ENCODE data around the gene ASB2.

Gene ASB2

DNA sequence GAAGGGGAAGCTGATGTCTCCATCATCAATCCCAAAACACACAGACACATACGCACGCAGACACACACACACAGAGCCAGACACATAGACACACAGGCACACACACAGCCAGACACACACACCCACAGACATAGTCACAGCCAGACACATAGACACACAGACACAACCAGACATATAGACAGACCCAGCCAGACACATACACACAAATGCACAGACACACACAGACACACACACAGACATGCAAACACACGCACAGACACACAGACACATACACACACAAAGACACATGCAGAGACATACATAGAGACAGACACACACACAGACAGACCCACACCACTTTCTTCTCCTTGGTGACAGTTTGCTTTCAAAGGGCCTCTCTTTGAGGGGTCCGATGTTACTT is 27.0 kb upstream of the ASB2 start:
- DNase-seq (ENCODE audit: low read depth) = no peak
- H3K4me3 ChIP-seq (ENCODE audit: low read depth, low read length) = no peak overlapping the region

DNA sequence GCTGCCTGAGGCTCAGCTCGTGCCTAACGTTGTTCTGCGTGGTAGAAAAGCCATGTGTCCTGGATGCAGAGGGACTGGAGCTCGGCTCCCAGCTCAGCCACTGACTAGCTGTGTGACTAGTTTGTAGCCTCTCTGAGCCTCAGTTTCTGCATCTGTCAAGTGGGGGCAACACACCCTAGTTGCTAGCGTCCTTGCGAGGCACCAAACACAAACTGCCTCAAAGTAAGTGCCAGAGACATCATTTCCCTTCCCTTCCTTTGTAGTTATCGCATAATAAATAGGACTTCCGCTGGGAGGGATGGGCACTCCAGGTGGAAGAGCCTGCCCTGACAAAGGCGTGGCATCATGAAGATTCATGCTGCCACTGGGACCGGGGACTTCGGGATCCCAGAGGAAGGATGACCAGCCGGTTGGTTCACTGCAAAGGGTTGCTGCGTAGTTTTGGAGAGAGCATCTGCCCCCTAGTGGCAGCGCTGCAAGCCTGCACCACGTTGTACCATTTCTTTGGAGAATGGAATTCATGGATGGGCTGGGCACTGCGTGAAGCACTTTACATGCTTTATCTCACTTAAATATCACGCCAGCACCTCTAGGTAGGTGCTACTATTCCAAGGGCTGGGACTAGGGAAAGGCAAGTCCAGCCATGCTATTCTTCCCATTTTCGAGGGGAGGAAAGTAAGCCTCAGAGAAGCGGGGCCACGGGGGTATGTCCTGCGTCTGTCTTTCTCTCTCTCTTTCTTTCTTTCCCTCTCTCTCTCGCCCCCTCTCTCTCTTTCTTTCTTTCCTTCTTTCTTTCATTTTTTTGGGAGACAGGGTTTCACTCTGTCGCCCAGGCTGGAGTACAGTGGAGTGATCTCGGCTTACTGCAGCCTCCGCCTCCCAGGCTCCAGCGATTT is 25.4 kb upstream of the ASB2 start:
- DNase-seq (ENCODE audit: low read depth) = peak; percentile 16
- no peak overlapping the region for H3K4me3 ChIP-seq (ENCODE audit: low read depth, low read length)

DNA sequence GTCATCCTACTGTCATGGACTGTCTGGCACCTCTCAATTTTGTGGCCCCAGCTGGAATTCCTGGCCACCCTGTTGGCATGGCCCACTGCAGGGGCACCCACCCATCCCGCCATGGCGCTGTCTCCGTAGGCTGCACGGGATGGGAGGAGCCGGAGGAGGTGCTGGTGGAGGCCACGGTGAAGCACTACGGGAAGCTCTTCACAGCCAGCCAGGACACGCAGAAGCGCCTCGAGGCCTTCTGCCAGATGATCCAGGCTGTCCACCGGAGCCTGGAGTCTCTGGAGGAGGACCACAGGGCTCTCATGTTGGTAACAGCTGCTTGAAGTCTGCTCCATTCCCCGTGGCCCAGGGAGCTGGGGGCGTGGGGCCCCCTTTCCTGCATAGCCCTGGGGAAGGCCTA is 24.6 kb upstream of the ASB2 start:
- H3K4me3 ChIP-seq (ENCODE audit: low read depth, low read length) = no peak overlapping the region
- no peak for DNase-seq (ENCODE audit: low read depth)

DNA sequence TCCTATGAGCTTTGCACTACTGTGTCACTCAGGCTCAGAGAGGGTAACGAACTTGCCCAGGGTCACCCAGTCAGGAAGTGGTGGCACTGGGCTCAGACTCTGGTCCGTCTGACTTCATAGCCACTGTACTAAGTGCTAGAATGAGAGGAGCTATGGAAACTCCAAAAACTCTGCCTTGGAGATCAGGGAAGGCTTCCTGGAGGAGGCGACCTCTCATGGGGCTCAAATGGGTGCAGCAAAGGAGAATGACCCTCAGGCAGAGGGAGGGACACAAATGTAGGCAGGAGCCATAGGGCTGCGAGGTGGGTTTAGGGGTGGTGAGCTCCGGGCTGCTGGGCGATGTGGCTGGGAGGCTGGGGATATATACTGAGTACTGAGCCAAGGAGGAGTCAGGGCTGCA is 23.9 kb upstream of the ASB2 start:
- no peak for DNase-seq (ENCODE audit: low read depth)

DNA sequence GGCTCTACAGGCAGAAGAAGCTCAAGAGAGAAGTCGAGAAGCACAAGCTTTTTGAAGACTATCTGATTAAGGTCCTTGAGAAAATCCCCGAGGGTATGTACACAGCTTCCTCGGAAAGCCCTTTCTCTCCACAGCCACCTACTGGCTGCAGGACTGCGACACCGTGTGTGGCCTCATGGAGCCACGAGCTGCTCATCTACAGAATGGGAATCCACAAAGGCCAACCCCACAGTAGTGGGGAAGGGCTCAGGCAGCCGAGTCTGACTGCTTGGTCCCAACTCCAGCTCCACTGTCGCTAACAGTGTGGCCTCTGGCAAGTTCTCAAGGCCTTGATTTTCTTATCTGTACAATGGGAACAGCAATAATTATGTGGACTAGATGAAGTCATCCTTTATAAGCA is 23.2 kb upstream of the ASB2 start:
- DNase-seq (ENCODE audit: low read depth) = no peak
- no peak overlapping the region for H3K4me3 ChIP-seq (ENCODE audit: low read depth, low read length)

More for the DNA sequence above, 23.9 kb upstream of the ASB2 start:
- no peak overlapping the region for H3K4me3 ChIP-seq (ENCODE audit: low read depth, low read length)

DNA sequence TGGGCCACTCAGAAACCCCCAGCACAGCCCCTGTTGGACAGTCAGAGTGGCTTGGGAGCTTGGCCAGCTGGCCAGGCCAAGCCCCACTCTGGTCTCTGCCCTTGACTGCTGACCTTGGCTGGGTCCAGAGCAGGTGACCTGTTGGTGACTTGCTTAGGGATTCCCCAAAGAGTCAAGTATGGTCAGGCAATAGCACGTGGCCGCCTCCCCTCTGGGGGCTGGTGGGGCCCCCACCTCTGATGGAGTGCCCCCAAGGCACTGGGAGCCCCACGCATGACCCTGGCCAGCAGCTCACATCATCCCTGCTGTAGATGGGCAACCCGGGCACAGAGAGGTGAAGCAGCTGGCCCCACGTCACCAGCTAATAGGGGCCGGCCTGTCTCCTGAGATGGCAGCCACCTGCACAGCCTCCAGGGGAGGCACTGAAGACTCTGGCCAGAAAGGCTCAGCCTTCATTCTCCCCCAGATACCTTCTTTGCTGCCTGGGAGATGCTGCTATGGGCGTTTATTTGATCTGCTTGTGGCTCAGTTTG is 22.6 kb upstream of the ASB2 start:
- no peak for DNase-seq (ENCODE audit: low read depth)
- H3K4me3 ChIP-seq (ENCODE audit: low read depth, low read length) = no peak overlapping the region

DNA sequence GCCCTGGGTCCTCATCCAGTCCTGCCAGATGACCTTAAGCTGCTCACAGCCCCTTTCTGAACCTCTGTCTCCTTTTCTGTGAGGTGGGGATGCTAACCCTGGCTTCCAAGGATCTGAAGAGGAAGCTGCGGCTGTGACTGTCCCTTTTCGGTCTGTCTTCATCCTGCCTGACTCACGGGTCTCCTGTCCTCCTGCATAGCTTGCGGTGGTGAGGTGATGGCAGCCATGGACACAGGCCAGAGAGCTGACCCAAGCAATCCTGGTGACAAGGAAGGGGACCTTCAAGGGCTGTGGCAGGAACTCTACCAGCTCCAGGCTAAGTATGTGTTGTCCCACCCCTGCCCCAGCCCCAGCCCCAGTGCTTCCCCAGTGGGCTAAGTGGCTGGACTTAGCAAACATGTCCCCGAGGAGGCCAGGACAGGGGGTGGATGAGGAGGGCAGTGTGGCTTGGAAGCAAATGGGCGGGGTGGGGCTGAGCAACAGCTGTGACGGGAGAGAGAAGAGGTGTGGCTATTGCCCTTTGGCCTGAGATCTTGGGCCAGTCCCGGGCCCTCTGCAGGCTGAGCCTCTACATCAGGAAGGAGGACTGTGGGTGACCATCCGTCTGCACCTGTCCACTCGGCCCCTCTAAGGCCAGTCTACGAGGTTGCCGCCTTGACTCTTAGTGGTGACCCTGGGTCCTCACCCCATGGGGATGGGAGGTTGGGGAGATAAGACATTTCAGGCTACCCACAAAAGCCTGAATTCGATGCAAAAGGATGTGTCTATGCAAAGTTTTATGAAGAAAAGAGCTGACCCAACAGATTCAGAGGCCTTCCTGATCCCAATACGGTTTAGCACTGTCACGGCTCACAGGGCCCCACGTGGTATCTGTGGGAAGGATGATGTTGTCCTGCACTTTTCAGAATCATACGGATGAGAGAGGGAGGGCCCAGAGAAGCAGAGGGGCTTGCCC is 21.8 kb upstream of the ASB2 start:
- DNase-seq (ENCODE audit: low read depth) = no peak
- H3K4me3 ChIP-seq (ENCODE audit: low read depth, low read length) = no peak overlapping the region

DNA sequence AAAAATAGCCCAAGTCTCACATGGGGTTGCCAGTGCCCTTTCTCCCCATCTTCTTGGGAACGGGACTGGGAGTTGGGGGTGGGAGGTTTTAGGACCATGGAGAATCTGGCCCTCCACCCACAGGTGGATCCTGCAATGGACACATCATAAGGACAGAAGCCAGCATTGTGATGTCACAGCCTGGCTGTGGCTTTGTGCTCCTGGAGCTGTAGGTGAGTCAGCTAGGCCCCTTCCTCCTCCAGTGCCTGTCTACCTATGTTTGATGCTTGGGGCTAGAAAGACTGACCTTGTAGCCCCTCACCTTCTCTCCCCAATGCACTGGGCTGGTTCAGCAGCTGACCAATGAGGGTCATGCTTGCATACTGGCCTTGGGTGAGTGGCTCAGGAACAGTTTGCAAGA is 20.7 kb upstream of the ASB2 start, which contains the start of gene CCDC197:
CCDC197 (plus strand) TSS at position 220 of the 400 bp plus-strand sequence. CDS start 831 bp downstream, outside the sequence.
- no peak within 1 kb of the TSS for H3K4me3 ChIP-seq (ENCODE audit: low read depth, low read length)
- no peak for DNase-seq (ENCODE audit: low read depth)

DNA sequence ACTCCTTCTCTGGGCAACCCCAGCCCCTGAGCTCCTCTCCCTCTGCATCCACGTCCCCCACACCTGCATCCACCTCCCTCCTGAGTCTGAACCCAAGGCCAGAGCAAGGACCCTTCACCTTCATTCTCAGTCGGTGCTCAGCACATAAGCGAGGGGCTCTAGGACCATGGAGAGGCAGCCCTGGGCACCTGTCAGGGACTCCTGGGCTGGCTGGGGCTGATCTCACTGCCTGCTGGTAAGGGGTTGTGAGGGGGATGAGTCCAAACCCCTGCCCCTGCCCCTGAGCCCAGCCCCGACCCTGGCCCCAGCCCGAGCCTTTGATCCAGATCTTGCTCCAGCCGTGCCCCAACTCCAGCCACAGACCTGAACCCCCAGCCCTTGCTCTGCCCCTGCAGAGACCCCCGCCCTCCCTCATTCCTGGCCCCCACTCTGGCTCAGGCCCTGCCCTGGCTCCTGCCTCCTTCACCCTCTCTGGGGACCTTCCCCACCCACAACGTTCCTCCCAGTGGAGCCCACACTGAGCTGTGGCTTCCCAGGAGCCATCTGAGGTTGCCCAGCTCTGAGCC is 19.8 kb upstream of the ASB2 start:
- DNase-seq (ENCODE audit: low read depth) = no peak
- H3K4me3 ChIP-seq (ENCODE audit: low read depth, low read length) = no peak overlapping the region

DNA sequence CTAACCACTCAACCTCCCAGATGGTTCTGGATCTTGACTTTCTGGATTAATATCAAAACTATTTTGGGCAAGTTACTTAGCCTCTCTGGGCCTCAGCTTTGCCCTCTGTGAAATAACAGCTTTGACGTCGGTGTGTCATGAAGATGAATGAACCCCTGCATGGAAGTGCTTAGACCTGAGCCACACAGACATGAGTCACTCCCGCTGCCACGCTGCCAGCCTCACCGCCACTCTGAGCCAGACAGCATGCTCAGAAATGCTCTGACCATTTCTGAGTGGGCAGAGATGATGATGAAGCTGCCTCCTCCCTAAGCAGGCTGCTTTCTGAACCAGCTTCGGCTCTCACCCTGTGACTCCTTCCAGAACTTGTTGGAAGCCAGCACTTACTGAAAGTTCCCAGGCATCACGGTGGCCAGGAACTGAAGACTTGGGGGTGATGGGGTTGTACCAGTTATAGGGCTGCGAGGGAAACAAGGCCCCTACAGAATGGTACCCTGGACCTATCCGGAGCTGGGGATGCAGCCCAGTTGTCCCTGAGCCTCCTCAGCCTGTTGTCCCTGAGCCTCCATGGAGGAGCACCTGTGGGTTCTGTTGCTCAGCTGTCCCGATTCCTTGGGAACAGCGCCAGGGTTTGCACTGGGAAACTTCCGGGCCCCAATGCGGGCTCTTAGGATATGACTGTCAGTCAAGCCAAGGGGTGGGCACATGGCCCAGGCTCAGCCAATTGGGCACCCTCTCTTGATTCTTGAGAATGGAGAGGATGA is 18.7 kb upstream of the ASB2 start:
- no peak overlapping the region for H3K4me3 ChIP-seq (ENCODE audit: low read depth, low read length)

DNA sequence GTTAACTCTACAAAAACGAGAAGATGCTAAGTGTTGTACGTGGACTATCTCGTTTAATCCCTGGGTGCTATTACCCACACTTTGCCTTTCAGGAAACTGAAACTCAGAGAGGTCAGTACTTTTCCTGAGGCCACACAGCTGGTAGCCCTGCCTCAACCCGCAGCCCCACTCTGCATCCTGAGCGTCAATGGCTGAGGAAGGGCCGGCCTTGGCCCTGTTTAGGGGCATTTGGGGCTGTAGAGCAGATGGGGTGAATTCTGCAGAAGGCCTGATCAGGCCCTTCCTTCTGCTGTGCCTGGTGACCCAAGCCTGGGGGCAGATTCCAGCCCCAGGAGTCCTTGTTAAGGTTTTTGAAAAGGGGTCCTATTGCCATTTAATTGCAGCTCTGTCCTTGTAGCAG is 17.0 kb upstream of the ASB2 start:
- DNase-seq (ENCODE audit: low read depth) = no peak

More for the DNA sequence above, 18.7 kb upstream of the ASB2 start:
- DNase-seq (ENCODE audit: low read depth) = no peak

DNA sequence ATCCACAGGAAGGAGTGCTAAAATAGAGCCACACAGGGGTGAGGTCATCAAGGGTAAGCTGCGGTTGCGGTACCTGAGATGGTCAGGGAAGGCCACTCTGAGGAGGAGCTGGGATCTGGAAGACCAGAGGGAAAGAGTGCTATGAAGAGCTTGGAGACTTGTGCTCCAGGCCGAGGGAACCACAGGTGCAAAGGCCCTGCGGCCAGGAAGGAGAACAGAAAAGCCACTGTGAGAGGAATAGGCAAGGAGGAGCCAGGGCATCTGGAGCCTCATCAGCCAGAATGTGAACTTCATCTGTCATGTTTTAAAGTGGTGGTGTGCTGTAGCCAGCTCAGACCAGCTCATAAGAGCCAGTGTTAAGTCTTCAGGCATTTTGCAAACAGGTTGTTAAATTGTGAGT is 15.3 kb upstream of the ASB2 start:
- no peak overlapping the region for H3K4me3 ChIP-seq (ENCODE audit: low read depth, low read length)
- DNase-seq (ENCODE audit: low read depth) = no peak

More for the DNA sequence above, 17.0 kb upstream of the ASB2 start:
- no peak overlapping the region for H3K4me3 ChIP-seq (ENCODE audit: low read depth, low read length)

DNA sequence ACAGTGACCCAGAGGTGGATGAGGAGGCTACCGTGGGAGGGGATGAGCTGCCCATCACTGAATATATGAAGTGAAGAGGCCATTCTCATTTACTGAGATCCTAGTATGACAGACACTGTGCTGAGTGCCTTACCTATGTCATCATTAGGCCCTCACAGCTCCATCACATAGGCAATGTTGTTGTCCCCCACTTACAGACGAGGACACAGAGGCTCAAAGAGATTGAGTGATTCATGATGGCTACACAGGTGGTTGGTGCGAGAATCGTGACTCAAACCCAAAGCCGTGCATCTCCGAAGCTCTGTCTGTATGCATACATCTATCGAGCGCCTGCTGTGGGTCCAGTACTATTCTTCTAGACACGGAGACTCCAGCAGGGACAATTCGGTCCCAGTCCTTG is 14.8 kb upstream of the ASB2 start:
- H3K4me3 ChIP-seq (ENCODE audit: low read depth, low read length) = no peak overlapping the region
- DNase-seq (ENCODE audit: low read depth) = no peak

DNA sequence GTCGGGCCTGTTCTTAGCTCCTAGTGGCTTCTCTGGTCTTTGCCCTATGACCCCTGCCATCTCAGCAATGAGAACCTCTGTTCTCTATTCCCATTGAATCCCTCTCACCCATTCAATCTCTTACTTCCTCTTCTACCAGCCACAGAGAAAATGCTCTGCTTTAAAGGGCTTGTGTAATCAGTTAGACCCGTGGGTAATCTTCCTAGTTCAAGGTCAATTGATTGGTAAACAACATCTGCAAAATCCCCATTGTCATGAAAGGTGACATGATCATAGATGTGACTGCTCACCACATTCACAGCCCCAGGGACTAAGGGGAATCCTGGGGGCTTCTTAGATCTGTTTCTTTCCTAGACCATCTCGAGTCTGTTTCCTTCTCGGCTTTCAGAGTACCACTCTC is 13.6 kb upstream of the ASB2 start:
- no peak overlapping the region for H3K4me3 ChIP-seq (ENCODE audit: low read depth, low read length)
- no peak for DNase-seq (ENCODE audit: low read depth)

DNA sequence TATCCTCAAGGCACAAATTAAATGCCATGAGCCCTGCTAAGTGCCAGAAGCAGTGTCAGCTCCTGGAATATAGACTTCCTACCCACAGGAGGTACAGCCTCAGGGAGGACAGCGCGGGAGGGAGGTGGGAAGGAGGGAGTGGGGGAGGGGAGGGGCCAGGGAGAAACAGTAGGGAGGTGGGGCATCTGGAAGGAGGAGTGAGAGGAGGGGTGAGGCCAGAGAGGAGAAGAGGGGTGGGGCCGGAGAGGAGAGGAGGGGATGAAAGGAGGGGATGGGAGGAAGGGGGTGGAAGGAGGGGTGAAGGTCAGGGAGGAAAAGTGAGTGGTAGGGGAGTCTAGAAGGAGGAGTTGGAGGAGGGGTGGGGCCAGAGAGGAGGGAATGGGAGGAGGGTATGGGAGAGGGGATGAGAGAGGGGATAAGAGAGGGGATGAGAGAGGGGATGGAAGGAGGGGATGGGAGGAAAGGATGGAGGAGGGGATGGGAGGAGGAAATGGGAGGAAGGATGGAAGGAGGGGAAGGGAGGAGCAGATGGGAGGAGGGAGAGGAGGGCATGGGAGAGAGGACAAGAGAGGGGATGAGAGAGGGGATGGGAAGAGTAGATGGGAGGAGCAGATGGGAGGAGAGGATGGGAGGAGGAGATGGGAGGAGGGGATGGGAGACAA is 11.6 kb upstream of the ASB2 start:
- DNase-seq (ENCODE audit: low read depth) = no peak

DNA sequence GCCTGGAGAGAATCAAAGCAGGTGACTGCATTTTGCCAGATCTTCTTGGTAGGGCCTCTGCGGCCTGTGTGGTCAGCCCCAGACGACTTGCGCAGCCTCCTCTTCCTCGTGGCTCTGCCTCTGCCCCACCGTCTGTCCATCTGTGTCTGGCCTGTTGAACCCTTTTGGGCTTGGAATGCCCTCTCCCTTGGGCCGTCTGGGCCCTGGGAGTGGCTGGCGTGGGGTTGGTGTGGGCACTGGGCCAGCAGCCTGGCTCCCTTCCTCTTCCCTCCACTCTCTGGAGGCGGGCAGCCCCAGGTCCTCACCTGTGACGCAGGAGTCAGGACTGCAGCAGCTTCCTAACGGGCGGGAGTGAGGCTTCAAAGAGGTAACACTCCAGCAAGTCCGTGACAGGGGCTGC is 11.0 kb upstream of the ASB2 start:
- no peak for DNase-seq (ENCODE audit: low read depth)
- no peak overlapping the region for H3K4me3 ChIP-seq (ENCODE audit: low read depth, low read length)

More for the DNA sequence above, 11.6 kb upstream of the ASB2 start:
- no peak overlapping the region for H3K4me3 ChIP-seq (ENCODE audit: low read depth, low read length)

DNA sequence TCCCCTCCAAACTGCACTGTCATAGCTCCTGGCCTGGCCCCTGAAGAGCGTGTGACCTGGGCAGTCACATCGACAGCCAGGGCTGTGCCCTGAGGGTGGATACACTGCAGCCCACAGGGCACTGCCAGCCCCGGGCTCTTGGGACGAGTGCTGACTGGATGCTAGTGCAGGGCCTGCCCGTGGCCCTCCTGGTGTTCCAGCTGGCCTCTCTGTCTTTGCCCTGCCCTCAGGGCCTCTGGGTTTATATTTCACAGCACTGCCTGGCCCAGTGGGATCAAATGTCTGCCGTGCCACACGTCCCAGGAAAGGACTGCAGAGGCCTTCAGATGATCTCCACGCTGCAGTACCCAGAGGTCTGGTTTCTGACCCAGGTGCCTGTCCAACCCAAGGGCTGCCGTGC is 10.6 kb upstream of the ASB2 start:
- DNase-seq (ENCODE audit: low read depth) = no peak
- H3K4me3 ChIP-seq (ENCODE audit: low read depth, low read length) = no peak overlapping the region

DNA sequence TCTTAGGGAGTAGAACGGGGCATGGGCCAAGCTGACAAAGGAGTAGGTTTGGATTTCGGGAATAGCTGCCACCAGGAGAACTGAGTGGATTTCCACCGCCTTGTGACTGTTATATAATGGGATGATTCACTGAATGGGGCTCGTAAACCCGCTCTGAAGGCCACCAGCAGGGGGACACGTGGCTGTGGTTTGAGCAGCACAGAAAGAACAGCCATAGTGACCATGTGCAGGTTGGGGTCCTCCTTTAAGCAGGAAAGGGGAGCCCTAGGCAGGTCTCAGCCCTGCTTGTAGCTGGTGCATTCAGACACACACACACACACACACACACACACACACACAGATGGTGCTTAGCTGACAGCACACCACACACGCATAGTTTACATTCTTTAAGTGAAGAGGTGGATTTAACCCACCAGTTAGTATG is 8.6 kb upstream of the ASB2 start:
- no peak overlapping the region for H3K4me3 ChIP-seq (ENCODE audit: low read depth, low read length)

More for the DNA sequence above, 8.6 kb upstream of the ASB2 start:
- DNase-seq (ENCODE audit: low read depth) = peak; percentile 48

Data from skeletal muscle cell (primary cell).